ENCODE measurements around the gene PPP4R1. TPM values are rescaled to one million over a fixed set of nuclear protein-coding genes. Genes with fewer than 3 reads are reported as not detected.

Gene PPP4R1
- total RNA-seq, 2 experiments from 2014 or later = 42.2 to 42.9 TPM

- Mint-ChIP-seq H3K9me3 (ENCODE audit: insufficient read depth) (no peaks in the 10 kb centered on the region), H3K4me1 (ENCODE audit: low read depth) (no peaks in the 10 kb centered on the region), H3K27ac (no peak overlapping the region), H3K36me3 (ENCODE audit: low read depth) (peaks cover 8% of the 10 kb centered on the region), H3K27me3 (ENCODE audit: low read depth) (no peaks in the 10 kb centered on the region), H3K4me3 (no peak overlapping the region)
- ATAC-seq (no peak), DNase-seq (no peak)
- POLR2A ChIA-PET = no interaction called here
- CTCF ChIA-PET = no interaction called here
These were observed 75.1 kb downstream of the PPP4R1 start for GRCh38 chr18:9539283-9539682.

GRCh38 chr18:9537677-9538076 lies 76.7 kb downstream of the PPP4R1 start:
- H3K4me1 Mint-ChIP-seq (ENCODE audit: low read depth) = no peaks in the 10 kb centered on the region
- DNase-seq (no peak), ATAC-seq (no peak)
- H3K9me3 Mint-ChIP-seq (ENCODE audit: insufficient read depth) = no peaks in the 10 kb centered on the region
- no peak overlapping the region for H3K27ac Mint-ChIP-seq
- POLR2A ChIA-PET = no interaction called here
- CTCF ChIA-PET = no interaction called here
- no peak overlapping the region for H3K4me3 Mint-ChIP-seq
- no peaks in the 10 kb centered on the region for H3K27me3 Mint-ChIP-seq (ENCODE audit: low read depth)
- H3K36me3 Mint-ChIP-seq (ENCODE audit: low read depth) = peaks cover 14% of the 10 kb centered on the region

GRCh38 chr18:9536354-9537152 lies 77.8 kb downstream of the PPP4R1 start:
- Mint-ChIP-seq H3K4me3 (no peak overlapping the region), H3K36me3 (ENCODE audit: low read depth) (peaks cover 14% of the 10 kb centered on the region), H3K9me3 (ENCODE audit: insufficient read depth) (no peaks in the 10 kb centered on the region), H3K27me3 (ENCODE audit: low read depth) (no peaks in the 10 kb centered on the region), H3K4me1 (ENCODE audit: low read depth) (no peaks in the 10 kb centered on the region), H3K27ac (no peak overlapping the region)
- CTCF ChIA-PET = no interaction called here
- POLR2A ChIA-PET = no interaction called here
- no peak for ATAC-seq
- no peak for DNase-seq

- POLR2A ChIA-PET = no interaction called here
- no peak overlapping the region for H3K27ac Mint-ChIP-seq
- CTCF ChIA-PET = no interaction called here
- H3K4me1 Mint-ChIP-seq (ENCODE audit: low read depth) = peaks cover 2% of the 10 kb centered on the region
- no peaks in the 10 kb centered on the region for H3K9me3 Mint-ChIP-seq (ENCODE audit: insufficient read depth)
- H3K27me3 Mint-ChIP-seq (ENCODE audit: low read depth) = no peaks in the 10 kb centered on the region
- peaks cover 19% of the 10 kb centered on the region for H3K36me3 Mint-ChIP-seq (ENCODE audit: low read depth)
- no peak overlapping the region for H3K4me3 Mint-ChIP-seq
- no peak for DNase-seq
- ATAC-seq = no peak
These were observed 78.8 kb downstream of the PPP4R1 start for GRCh38 chr18:9535430-9535991.

- Mint-ChIP-seq H3K27ac (no peak overlapping the region), H3K4me3 (no peak overlapping the region), H3K4me1 (ENCODE audit: low read depth) (peaks cover 4% of the 10 kb centered on the region), H3K27me3 (ENCODE audit: low read depth) (no peaks in the 10 kb centered on the region), H3K9me3 (ENCODE audit: insufficient read depth) (no peaks in the 10 kb centered on the region), H3K36me3 (ENCODE audit: low read depth) (peaks cover 25% of the 10 kb centered on the region)
- ATAC-seq (no peak), DNase-seq (no peak)
- ChIA-PET POLR2A (no interaction called here), CTCF (no interaction called here)
These were observed 79.5 kb downstream of the PPP4R1 start for GRCh38 chr18:9534844-9535243.

DNA sequence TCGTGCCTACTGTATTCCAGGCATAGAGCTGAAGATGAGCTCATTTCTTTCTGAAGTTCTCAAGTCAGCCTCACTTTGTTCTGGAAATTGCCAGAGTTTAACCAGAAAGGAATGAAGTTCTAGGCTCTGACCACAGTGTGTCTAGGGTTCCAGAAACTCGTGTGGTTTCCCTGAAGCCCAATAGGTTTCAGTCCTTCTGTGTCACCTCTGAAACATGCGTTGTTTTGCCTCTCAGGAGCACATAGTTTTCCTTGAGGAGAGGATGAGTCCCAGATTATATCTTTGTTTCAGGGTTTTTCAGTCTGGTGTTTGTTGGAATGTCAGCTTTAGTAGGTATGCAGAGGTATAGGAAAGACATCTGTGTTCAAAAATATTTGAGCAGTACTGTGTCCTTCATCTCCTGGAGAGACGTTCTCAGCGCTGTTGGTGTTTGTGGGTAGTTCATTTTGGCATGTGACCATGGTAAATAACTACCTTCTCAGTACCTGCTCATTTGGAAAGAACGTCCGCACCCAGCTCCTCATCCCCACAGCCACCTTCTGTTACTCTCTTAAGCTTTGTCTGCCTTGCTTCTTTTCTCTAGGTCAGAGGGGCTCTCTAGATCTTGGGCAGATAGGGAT lies 82.5 kb downstream of the PPP4R1 start:
- Mint-ChIP-seq H3K9me3 (ENCODE audit: insufficient read depth) (peaks cover 11% of the 10 kb centered on the region), H3K36me3 (ENCODE audit: low read depth) (peaks cover 48% of the 10 kb centered on the region), H3K27ac (no peak overlapping the region), H3K4me3 (no peak overlapping the region), H3K27me3 (ENCODE audit: low read depth) (no peaks in the 10 kb centered on the region), H3K4me1 (ENCODE audit: low read depth) (peaks cover 4% of the 10 kb centered on the region)
- POLR2A ChIA-PET = no interaction called here
- CTCF ChIA-PET = no interaction called here
- ATAC-seq (no peak), DNase-seq (no peak)

- ATAC-seq = no peak
These were observed 83.9 kb downstream of the PPP4R1 start for GRCh38 chr18:9530226-9531009.

GRCh38 chr18:9526458-9526857 lies 87.9 kb downstream of the PPP4R1 start:
- CTCF ChIA-PET = no interaction called here
- no peaks in the 10 kb centered on the region for H3K27me3 Mint-ChIP-seq (ENCODE audit: low read depth)
- H3K27ac Mint-ChIP-seq = no peak overlapping the region

More at GRCh38 chr18:9530226-9531009, 83.9 kb downstream of the PPP4R1 start:
- ChIA-PET CTCF (interaction anchor here (1.0 kb wide), 1 partner anchor 14 kb away, joined by 5 read pairs; no protein-coding TSS in a partner anchor), POLR2A (no interaction called here)
- H3K4me1 Mint-ChIP-seq (ENCODE audit: low read depth) = peaks cover 4% of the 10 kb centered on the region
- no peak overlapping the region for H3K4me3 Mint-ChIP-seq
- peaks cover 11% of the 10 kb centered on the region for H3K9me3 Mint-ChIP-seq (ENCODE audit: insufficient read depth)
- no peak overlapping the region for H3K27ac Mint-ChIP-seq
- no peaks in the 10 kb centered on the region for H3K27me3 Mint-ChIP-seq (ENCODE audit: low read depth)
- H3K36me3 Mint-ChIP-seq (ENCODE audit: low read depth) = peaks cover 49% of the 10 kb centered on the region
- no peak for DNase-seq

GRCh38 chr18:9522952-9523351 lies 91.4 kb downstream of the PPP4R1 start:
- ChIA-PET CTCF (no interaction called here), POLR2A (no interaction called here)
- H3K4me3 Mint-ChIP-seq = no peak overlapping the region
- peaks cover 46% of the 10 kb centered on the region for H3K36me3 Mint-ChIP-seq (ENCODE audit: low read depth)
- no peak for ATAC-seq
- H3K4me1 Mint-ChIP-seq (ENCODE audit: low read depth) = no peaks in the 10 kb centered on the region
- DNase-seq = no peak
- no peak overlapping the region for H3K27ac Mint-ChIP-seq
- no peaks in the 10 kb centered on the region for H3K27me3 Mint-ChIP-seq (ENCODE audit: low read depth)
- peaks cover 6% of the 10 kb centered on the region for H3K9me3 Mint-ChIP-seq (ENCODE audit: insufficient read depth)

More at GRCh38 chr18:9526458-9526857, 87.9 kb downstream of the PPP4R1 start:
- peaks cover 4% of the 10 kb centered on the region for H3K4me1 Mint-ChIP-seq (ENCODE audit: low read depth)
- peaks cover 63% of the 10 kb centered on the region for H3K36me3 Mint-ChIP-seq (ENCODE audit: low read depth)
- POLR2A ChIA-PET = no interaction called here
- ATAC-seq (no peak), DNase-seq (no peak)
- peaks cover 11% of the 10 kb centered on the region for H3K9me3 Mint-ChIP-seq (ENCODE audit: insufficient read depth)
- H3K4me3 Mint-ChIP-seq = no peak overlapping the region

DNA sequence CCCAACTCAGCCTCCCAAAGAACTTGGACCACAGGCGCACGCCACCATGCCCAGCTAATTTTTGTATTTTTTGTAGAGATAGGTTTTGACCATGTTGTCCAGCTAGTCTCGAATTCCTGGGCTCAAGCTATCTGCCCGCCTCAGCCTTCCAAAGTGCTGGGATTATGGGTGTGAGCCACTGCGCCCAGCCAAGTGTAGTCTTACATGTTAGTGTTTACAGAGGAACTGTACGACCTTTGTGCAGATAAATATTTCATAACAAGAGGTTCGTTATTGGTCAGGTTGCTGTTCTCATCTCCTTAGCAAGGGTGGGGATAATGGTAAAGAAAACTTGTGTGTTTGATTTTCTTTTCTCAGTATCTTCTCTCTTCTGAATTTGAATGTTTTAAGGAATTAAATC lies 92.6 kb downstream of the PPP4R1 start:
- no peak overlapping the region for H3K27ac Mint-ChIP-seq
- CTCF ChIA-PET = no interaction called here

GRCh38 chr18:9520666-9521065 lies 93.7 kb downstream of the PPP4R1 start:
- DNase-seq = no peak
- H3K9me3 Mint-ChIP-seq (ENCODE audit: insufficient read depth) = no peaks in the 10 kb centered on the region
- no peaks in the 10 kb centered on the region for H3K4me1 Mint-ChIP-seq (ENCODE audit: low read depth)
- POLR2A ChIA-PET = no interaction called here
- H3K36me3 Mint-ChIP-seq (ENCODE audit: low read depth) = peaks cover 37% of the 10 kb centered on the region
- CTCF ChIA-PET = interaction anchor here (0.6 to 1.0 kb wide), 2 partner anchors 11 to 13 kb away, joined by 3 read pairs; no protein-coding TSS in a partner anchor
- H3K27me3 Mint-ChIP-seq (ENCODE audit: low read depth) = no peaks in the 10 kb centered on the region
- no peak overlapping the region for H3K27ac Mint-ChIP-seq
- no peak for ATAC-seq
- H3K4me3 Mint-ChIP-seq = no peak overlapping the region

More for the DNA sequence above, 92.6 kb downstream of the PPP4R1 start:
- POLR2A ChIA-PET = no interaction called here
- no peaks in the 10 kb centered on the region for H3K27me3 Mint-ChIP-seq (ENCODE audit: low read depth)
- DNase-seq = no peak
- ATAC-seq = no peak
- H3K4me3 Mint-ChIP-seq = no peak overlapping the region
- H3K36me3 Mint-ChIP-seq (ENCODE audit: low read depth) = peaks cover 42% of the 10 kb centered on the region
- H3K9me3 Mint-ChIP-seq (ENCODE audit: insufficient read depth) = no peaks in the 10 kb centered on the region
- H3K4me1 Mint-ChIP-seq (ENCODE audit: low read depth) = no peaks in the 10 kb centered on the region

DNA sequence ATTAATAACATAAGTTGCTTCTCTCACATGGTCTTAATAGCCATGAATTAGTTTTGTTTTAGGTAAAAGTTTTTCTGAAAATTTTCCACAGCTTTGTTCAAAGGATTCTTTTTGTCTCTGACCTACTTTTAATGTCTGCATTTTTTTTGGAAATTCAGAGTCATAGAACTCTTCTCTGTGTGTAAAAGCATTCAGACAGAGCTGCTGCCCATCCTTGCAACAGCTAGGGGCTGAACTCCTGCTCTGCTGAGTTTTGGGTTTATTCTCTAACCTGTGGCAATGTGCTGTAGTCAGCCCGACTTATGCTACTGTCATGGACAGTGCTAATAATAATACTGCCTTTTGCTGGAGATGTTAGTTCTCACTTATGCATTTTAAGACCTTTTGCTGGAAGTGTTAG lies 95.0 kb downstream of the PPP4R1 start:
- POLR2A ChIA-PET = no interaction called here
- CTCF ChIA-PET = no interaction called here
- Mint-ChIP-seq H3K4me3 (no peak overlapping the region), H3K36me3 (ENCODE audit: low read depth) (peaks cover 29% of the 10 kb centered on the region), H3K27ac (no peak overlapping the region), H3K4me1 (ENCODE audit: low read depth) (no peaks in the 10 kb centered on the region), H3K9me3 (ENCODE audit: insufficient read depth) (no peaks in the 10 kb centered on the region), H3K27me3 (ENCODE audit: low read depth) (no peaks in the 10 kb centered on the region)
- DNase-seq (no peak), ATAC-seq (no peak)

Data from activated CD8-positive, alpha-beta T cell treated with anti-CD3 and anti-CD28 coated beads, Interleukin-2, amount 10 ng/mL, durations not matched to agents 7 days and 5 days (primary cell).